ENCODE measurements around the gene TP53TG3D. TPM values are rescaled to one million over a fixed set of nuclear protein-coding genes. Genes with fewer than 3 reads are reported as not detected.
"Not testable (repeated sequence)": the region's sequence is repeated elsewhere in the genome, so short reads cannot be mapped to it uniquely, and the experiment has no call there.

The TP53TG3D gene, protein sequence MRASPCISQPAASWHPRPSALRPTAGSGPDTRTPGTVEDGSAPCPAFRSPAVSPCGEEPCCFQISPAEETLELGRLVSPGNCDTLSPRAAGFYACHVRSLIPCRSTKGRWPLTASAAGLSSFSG
- total RNA-seq, result 1 to 10 TPM in 2 of 8 experiments, under 1 TPM in 3, not detected in 3; 0.17 to 1.3 (median 0.31) TPM

DNA sequence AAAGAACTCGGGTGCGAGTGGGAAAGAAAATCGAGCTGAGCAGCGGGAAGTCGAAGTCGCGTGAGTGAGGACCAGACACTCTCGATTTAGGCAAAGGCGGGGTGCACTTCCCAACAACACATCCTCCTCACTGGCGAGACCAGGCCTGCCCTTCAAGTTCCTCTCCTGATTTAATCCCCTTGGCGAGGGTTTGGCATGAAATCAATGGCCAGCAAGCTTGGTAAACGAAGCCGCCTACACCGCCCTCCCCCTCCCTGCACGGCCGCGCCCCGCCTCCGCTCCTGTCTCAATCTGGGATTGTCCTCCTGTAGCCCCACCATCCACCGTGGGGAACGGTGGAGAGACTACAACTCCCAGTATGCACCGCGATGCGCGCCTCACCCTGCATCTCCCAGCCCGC, at the start of gene TP53TG3D:
Gene TP53TG3D (plus strand): TSS at position 301 of the 400 bp plus-strand sequence. CDS start 68 bp downstream, at position 369.
- in situ Hi-C loops (cut with MboI; ENCODE audit: low pct_unique_long_range_greater_than_20kb in 2 of 9, low sequenced_read_pairs in 9 of 9, unreplicated experiment in 9 of 9); H3K4me1 ChIP-seq (replicated peaks in 1 of 2); ATAC-seq (replicated peaks in 6 of 8); H3K27ac ChIP-seq; H3K4me3 ChIP-seq: not testable (repeated sequence)
- no CpG with 5 or more reads among the region's 26 CpGs for WGBS, 10 experiments

DNA sequence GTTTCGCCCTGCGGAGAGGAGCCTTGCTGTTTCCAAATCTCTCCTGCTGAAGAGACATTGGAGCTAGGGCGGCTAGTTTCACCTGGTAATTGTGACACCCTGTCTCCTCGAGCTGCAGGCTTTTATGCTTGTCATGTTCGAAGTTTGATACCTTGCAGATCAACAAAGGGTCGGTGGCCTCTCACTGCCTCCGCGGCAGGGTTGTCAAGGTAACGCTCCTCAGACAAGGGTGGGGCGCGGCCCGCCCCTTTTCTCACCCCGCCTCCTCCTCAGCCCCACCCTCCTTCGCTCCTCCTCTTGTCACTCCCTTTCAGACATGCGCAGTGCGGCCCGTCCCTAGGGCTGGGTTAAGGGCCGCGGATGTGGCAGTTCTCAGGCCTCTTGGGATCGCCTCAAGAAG, 421 bp downstream of the TP53TG3D start:
- H3K4me1 ChIP-seq (replicated peaks in 1 of 2); in situ Hi-C loops (cut with MboI; ENCODE audit: low pct_unique_long_range_greater_than_20kb in 2 of 9, low sequenced_read_pairs in 9 of 9, unreplicated experiment in 9 of 9); ATAC-seq (replicated peaks in 6 of 8); H3K4me3 ChIP-seq; H3K27ac ChIP-seq: not testable (repeated sequence)
- no CpG with 5 or more reads among the region's 20 CpGs for WGBS, 10 experiments

DNA sequence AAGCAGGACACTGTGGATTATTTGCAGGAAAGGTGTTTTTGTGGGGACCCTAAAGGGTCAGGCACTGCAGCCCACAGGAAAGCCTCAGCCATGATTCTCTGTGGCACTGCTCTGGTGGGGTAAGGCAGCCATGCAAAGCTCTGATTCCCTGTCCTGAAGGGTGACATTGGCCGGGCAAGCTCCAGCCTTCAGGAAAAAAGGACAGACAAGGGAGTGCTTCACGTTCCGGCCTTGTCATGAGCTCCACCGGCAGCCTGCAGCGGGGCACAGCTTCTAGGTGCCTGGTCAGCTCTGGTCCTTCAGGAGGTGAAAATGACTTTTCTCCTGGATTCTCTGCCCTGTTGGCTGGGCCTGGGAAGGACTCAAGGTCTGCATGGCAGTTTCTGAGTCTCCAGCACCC, 8.4 kb downstream of the TP53TG3D start:
- no CpG with 5 or more reads among the region's 5 CpGs for WGBS, 10 experiments
- ATAC-seq (replicated peaks in 6 of 8); H3K4me3 ChIP-seq; H3K4me1 ChIP-seq (replicated peaks in 1 of 2); H3K27ac ChIP-seq; in situ Hi-C loops (cut with MboI; ENCODE audit: low pct_unique_long_range_greater_than_20kb in 2 of 9, low sequenced_read_pairs in 9 of 9, unreplicated experiment in 9 of 9): not testable (repeated sequence)

DNA sequence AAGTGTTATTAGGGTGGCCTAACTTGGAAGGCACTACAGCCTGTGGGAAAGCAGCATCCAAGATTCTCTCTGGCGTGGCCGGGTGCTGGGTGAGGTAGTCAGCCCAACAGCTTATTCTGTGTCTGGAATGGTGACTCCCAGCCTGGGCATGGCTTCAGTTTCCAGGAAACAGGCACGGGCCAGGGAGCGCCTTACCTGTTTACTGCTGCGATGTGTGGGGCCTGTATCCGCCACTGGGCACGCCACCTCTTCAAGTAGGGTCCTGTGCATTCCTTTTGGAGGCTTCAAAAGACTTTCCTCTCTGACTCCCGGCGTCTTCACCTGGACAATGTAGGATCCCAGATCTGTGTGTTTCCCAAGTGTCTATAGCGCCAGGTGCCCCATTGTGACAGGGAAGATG, 10.5 kb downstream of the TP53TG3D start:
- in situ Hi-C loops (cut with MboI; ENCODE audit: low pct_unique_long_range_greater_than_20kb in 2 of 9, low sequenced_read_pairs in 9 of 9, unreplicated experiment in 9 of 9); H3K4me1 ChIP-seq (replicated peaks in 1 of 2); H3K27ac ChIP-seq; H3K4me3 ChIP-seq; ATAC-seq (replicated peaks in 6 of 8): not testable (repeated sequence)
- no CpG with 5 or more reads among the region's 10 CpGs for WGBS, 10 experiments

DNA sequence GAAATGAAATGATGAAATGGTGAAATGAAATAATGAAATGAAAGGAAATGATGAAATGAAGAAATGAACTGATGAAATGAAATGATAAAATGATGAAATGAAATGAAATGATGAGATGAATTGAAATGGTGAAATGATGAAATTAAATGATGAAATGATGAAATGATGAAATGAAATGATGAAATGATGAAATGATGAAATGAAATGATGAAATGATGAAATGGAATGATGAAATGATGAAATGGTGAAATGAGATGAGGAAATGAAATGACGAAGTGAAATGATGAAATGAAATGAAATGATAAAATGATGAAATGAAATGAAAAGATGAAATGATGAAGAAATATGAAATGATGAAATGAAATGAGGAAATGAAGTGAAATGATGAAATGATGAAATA, 28.8 kb downstream of the TP53TG3D start:
- WGBS, 10 experiments, result 0 to 71% (median 25%) methylated on average over 1 of the region's 1 CpG; no CpG with 5 or more reads in 2 of the 10 experiments
- in situ Hi-C loops (cut with MboI; ENCODE audit: low pct_unique_long_range_greater_than_20kb in 2 of 9, low sequenced_read_pairs in 9 of 9, unreplicated experiment in 9 of 9); H3K4me3 ChIP-seq; H3K4me1 ChIP-seq (replicated peaks in 1 of 2); H3K27ac ChIP-seq; ATAC-seq (replicated peaks in 6 of 8): not testable (repeated sequence)

DNA sequence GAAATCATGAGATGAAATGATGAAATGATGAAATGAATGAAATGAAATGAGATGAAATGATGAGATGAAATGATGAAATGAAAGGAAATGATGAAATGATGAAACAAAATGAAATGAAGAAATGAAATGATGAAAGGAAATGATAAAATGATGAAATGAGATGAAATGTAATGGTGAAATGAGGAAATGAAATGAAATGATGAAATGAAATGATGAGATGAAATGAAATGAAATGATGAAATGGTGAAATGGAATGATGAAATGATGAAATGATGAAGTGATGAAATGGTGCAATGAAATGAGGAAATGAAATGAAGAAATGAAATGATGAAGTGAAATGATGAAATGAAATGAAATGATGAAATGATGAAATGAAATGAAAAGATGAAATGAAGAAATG, 29.9 kb downstream of the TP53TG3D start:
- H3K27ac ChIP-seq; H3K4me1 ChIP-seq (replicated peaks in 1 of 2); in situ Hi-C loops (cut with MboI; ENCODE audit: low pct_unique_long_range_greater_than_20kb in 2 of 9, low sequenced_read_pairs in 9 of 9, unreplicated experiment in 9 of 9); ATAC-seq (replicated peaks in 6 of 8); H3K4me3 ChIP-seq: not testable (repeated sequence)

DNA sequence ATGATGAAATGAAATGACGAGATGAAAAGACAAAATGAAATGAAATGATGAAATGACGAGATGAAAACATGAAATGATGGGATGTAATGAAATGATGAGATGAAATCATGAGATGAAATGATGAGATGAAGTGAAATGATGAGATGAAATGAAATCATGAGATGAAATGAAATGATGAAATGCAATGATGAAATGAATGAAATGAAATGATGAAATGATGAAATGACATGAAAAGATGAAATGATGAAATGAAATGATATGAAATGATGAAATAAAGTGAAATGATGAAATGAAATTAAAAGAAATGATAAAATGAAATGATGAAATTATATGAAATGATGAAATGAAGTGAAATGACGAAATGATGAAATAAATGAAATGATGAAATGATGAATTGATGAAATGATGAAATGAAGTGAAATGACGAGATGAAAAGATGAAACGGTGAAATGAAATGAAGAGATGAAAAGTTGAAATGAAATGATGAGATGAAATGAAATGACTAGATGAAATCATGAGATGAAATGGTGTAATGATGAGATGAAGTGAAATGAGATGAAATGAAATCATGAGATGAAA, 30.9 kb downstream of the TP53TG3D start:
- WGBS, 10 experiments, result 15 to 49% (median 26%) methylated on average over 3 to 5 of the region's 5 CpGs; no CpG with 5 or more reads in 1 of the 10 experiments
- in situ Hi-C loops (cut with MboI; ENCODE audit: low pct_unique_long_range_greater_than_20kb in 2 of 9, low sequenced_read_pairs in 9 of 9, unreplicated experiment in 9 of 9); ATAC-seq (replicated peaks in 6 of 8): not testable (repeated sequence)

DNA sequence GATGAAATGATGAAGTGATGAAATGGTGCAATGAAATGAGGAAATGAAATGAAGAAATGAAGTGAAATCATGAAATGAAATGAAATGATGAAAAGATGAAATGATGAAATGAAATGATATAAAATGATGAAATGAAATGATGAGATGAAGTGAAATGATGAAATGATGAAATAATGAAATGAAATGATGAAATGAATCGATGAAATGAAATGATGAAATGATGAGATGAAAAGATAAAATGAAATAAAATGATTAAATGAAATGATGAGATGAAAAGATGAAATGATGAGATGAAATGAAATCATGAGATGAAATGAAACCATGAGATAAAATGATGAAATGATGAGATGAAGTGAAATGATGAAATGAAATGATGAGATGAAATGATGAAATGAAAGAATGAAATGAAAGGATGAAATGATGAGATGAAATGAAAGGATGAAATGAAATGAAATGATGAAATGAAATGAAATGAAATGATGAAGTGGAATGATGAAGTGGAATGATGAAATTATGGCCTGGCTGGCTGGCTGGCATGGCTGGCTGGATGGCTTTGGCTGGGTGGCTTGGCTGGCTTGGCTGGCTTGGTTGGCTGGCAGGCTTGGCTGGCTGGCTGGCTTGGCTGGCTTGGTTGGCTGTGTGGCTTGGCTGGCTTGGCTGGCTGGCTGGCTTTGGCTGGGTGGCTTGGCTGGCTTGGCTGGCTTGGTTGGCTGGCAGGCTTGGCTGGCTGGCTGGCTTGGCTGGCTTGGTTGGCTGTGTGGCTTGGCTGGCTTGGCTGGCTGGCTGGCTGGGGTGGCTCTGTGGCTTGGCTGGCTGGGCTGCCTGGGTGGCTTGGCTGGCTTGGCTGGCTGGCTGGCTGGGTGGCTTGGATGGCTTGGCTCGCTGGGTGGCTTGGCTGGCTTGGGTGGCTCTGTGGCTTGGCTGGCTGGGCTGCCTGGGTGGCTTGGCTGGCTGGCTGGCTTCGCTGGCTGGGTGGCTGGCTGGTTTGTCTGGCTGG, 32.0 kb downstream of the TP53TG3D start:
- H3K4me1 ChIP-seq (replicated peaks in 1 of 2); ATAC-seq (replicated peaks in 6 of 8); H3K4me3 ChIP-seq; H3K27ac ChIP-seq; in situ Hi-C loops (cut with MboI; ENCODE audit: low pct_unique_long_range_greater_than_20kb in 2 of 9, low sequenced_read_pairs in 9 of 9, unreplicated experiment in 9 of 9): not testable (repeated sequence)
- 8 to 60% (median 25%) methylated on average over 1 to 2 of the region's 3 CpGs; no CpG with 5 or more reads in 2 of the 10 experiments for WGBS, 10 experiments

More for the DNA sequence above, 30.9 kb downstream of the TP53TG3D start:
- not testable (repeated sequence) for H3K27ac ChIP-seq; H3K4me3 ChIP-seq; H3K4me1 ChIP-seq (replicated peaks in 1 of 2)

DNA sequence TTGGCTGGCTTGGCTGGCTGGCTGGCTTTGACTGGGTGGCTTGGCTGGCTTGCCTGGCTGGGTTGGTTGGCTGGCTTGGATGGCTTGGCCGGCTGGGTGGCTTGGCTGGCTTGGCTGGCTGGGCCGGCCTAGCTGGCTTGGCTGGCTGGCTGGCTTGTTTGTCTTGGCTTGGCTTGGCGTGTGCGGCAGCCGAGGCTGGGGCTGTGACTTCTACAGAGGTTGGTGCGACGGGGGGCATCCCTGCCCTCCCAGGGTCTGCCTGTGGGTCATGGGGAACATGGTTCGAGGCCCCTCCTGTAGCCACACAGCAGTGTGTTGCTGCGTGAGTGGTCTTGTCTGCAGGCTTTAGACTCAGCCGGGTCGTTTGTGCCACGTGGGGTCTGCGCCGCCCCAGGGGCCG, 33.1 kb downstream of the TP53TG3D start:
- H3K27ac ChIP-seq; H3K4me1 ChIP-seq (replicated peaks in 1 of 2); H3K4me3 ChIP-seq; ATAC-seq (replicated peaks in 6 of 8); in situ Hi-C loops (cut with MboI; ENCODE audit: low pct_unique_long_range_greater_than_20kb in 2 of 9, low sequenced_read_pairs in 9 of 9, unreplicated experiment in 9 of 9): not testable (repeated sequence)
- WGBS, 10 experiments, result no CpG with 5 or more reads among the region's 15 CpGs

DNA sequence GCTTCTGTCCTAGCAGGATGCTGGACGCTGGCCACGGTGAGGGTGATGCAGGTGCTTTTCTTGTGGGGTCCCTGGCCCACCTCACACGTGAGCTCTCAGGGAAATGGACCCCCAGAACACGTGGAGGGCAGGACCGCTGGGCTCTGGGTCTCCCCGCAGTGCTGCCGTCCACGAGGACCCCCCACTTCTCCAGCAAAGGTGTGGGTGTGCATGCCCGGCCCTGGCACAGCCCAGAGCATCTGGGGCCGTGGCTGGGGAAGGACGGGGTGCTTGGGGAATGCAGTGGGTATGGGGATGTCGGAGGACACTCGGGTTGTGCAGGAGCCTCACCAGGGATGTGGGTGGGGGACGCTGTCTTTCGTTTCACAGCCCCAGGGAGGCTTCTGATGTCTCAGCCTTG, 34.7 kb downstream of the TP53TG3D start:
- ATAC-seq (replicated peaks in 6 of 8); H3K4me1 ChIP-seq (replicated peaks in 1 of 2); H3K27ac ChIP-seq; H3K4me3 ChIP-seq; in situ Hi-C loops (cut with MboI; ENCODE audit: low pct_unique_long_range_greater_than_20kb in 2 of 9, low sequenced_read_pairs in 9 of 9, unreplicated experiment in 9 of 9): not testable (repeated sequence)
- no CpG with 5 or more reads among the region's 15 CpGs for WGBS, 10 experiments

DNA sequence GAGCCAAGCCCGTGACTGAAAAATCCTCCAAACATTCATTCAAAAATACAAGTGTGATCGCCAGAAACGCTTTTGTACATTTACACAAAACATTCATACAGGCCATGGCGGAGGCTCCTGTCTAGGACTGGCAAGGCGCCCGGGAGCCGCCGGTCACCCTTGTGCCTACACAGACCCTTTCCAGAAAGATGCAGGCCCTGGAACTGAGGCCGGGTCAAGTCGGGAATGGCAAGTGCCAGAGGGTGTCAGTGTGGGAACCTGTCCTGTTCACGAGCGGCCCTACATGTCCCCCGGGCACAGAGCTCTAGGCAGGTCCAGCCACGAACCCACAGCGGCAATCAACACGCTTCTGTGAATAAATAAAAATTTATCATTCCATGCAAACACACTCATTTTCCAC, 36.1 kb downstream of the TP53TG3D start:
- ATAC-seq (replicated peaks in 6 of 8); H3K27ac ChIP-seq; H3K4me1 ChIP-seq (replicated peaks in 1 of 2); in situ Hi-C loops (cut with MboI; ENCODE audit: low pct_unique_long_range_greater_than_20kb in 2 of 9, low sequenced_read_pairs in 9 of 9, unreplicated experiment in 9 of 9); H3K4me3 ChIP-seq: not testable (repeated sequence)
- no CpG with 5 or more reads among the region's 16 CpGs for WGBS, 10 experiments

DNA sequence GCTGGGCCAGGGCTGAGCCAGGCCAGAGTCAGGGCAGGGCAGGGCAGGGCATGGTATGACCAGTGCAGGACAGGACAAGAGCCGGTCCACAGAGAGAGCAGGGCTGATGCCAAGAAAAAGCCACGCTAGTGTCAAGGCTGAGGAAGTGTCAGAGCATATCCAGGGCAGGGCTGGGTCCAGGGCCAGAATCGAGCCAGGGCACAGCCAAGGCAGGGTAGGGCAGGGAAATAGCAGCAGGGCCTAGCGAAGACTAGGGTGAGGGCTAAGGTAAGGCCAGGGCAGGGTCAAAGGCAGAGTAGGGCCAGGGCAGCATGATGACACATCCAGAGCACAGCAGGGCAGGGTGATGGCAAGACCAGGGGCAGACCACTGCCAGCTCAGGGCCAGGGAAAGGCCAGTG, 49.7 kb downstream of the TP53TG3D start:
- H3K4me1 ChIP-seq (replicated peaks in 1 of 2); in situ Hi-C loops (cut with MboI; ENCODE audit: low pct_unique_long_range_greater_than_20kb in 2 of 9, low sequenced_read_pairs in 9 of 9, unreplicated experiment in 9 of 9); H3K4me3 ChIP-seq; H3K27ac ChIP-seq; ATAC-seq (replicated peaks in 6 of 8): not testable (repeated sequence)
- no CpG with 5 or more reads among the region's 4 CpGs for WGBS, 10 experiments

All from motor neuron (in vitro differentiated cells).